ENCODE results near the gene KAT6B.

DNA sequence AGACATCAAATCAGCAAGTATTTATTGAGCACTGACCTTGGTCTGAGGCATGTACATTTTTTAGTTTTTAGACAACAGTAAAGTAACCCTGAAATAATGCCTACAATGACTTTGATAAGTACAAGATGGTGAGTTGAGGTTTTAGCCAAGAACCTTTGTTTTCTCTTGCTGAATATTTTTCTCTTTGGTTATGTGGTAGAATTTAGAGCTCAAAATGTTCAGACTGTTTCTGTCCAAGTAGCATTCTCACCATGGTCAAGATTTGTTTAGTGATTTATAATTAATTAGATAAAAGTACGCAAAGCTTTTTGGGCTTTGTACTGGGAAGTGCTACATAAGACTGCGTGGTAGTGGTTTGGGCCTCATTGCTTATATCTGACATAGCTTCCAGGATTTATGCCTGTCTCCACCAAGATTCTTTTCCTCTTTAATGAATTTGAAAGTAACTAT lies 102.4 kb downstream of the KAT6B start:
- TF ChIP-seq, protein P1, sequence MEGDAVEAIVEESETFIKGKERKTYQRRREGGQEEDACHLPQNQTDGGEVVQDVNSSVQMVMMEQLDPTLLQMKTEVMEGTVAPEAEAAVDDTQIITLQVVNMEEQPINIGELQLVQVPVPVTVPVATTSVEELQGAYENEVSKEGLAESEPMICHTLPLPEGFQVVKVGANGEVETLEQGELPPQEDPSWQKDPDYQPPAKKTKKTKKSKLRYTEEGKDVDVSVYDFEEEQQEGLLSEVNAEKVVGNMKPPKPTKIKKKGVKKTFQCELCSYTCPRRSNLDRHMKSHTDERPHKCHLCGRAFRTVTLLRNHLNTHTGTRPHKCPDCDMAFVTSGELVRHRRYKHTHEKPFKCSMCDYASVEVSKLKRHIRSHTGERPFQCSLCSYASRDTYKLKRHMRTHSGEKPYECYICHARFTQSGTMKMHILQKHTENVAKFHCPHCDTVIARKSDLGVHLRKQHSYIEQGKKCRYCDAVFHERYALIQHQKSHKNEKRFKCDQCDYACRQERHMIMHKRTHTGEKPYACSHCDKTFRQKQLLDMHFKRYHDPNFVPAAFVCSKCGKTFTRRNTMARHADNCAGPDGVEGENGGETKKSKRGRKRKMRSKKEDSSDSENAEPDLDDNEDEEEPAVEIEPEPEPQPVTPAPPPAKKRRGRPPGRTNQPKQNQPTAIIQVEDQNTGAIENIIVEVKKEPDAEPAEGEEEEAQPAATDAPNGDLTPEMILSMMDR (conservative IDR thresholded peaks at IDR 0.05; ENCODE audit: low read depth, low read length): no peak
- TF ChIP-seq EZH2 (IDR thresholded peaks at IDR 0.05; ENCODE audit: borderline replicate concordance, low read depth, low read length, poor library complexity, severe bottlenecking): no peak

Measured in A673 (cell line).